Activated naive CD4-positive, alpha-beta T cell treated with anti-CD3 and anti-CD28 coated beads, Interleukin-2, amount 10 ng/mL, durations not matched to agents 7 days and 5 days (primary cell): ENCODE measurements around the gene NUTM2F.
"Not testable (repeated sequence)": the region's sequence is repeated elsewhere in the genome, so short reads cannot be mapped to it uniquely, and the experiment has no call there.

Experiments
- CTCF ChIA-PET: fragments of 350-600 bp; sonication (Branson Sonifier 250); formaldehyde crosslinking; loops from one replicate; lab custom pipeline; 2021; ENCODE audit warnings: antibody characterized with exemption; lab: Charles Lee
- DNase-seq: peaks from one replicate; pipeline ENCODE4 v3.0.0-alpha.2; 2020
- H3K27ac Mint-ChIP-seq: one replicate; pipeline ENCODE4 v1.8.0; 2021; ENCODE audit warnings: mild to moderate bottlenecking, moderate library complexity, mixed read lengths
- H3K27me3 Mint-ChIP-seq: one replicate; pipeline ENCODE4 v1.8.0; 2021; ENCODE audit warnings: mild to moderate bottlenecking, mixed read lengths
- H3K36me3 Mint-ChIP-seq: one replicate; pipeline ENCODE4 v1.8.0; 2021; ENCODE audit warnings: mixed read lengths
- H3K4me1 Mint-ChIP-seq: one replicate; pipeline ENCODE4 v1.8.0; 2021; ENCODE audit warnings: mixed read lengths
- H3K4me3 Mint-ChIP-seq: one replicate; pipeline ENCODE4 v1.8.0; 2021; ENCODE audit warnings: mild to moderate bottlenecking, moderate library complexity, mixed read lengths
- H3K9me3 Mint-ChIP-seq: one replicate; pipeline ENCODE4 v1.8.0; 2021; ENCODE audit warnings: mixed read lengths

Gene NUTM2F, protein sequence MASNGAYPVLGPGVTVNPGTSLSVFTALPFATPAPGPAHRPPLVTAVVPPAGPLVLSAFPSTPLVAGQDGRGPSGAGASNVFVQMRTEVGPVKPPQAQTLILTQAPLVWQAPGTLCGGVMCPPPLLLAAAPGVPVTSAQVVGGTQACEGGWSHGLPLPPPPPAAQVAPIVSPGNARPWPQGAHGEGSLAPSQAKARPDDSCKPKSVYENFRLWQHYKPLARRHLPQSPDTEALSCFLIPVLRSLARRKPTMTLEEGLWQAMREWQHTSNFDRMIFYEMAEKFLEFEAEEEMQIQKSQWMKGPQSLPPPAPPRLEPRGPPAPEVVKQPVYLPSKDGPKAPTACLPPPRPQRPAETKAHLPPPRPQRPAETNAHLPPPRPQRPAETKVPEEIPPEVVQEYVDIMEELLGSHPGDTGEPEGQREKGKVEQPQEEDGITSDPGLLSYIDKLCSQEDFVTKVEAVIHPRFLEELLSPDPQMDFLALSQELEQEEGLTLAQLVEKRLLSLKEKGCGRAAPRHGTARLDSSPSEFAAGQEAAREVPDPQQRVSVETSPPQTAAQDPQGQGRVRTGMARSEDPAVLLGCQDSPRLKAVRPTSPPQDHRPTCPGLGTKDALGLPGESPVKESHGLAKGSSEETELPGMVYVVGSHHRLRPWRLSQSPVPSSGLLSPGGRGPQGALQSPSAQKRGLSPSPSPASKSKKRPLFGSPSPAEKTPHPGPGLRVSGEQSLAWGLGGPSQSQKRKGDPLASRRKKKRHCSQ

GRCh38 chr9:94328544-94328943 lies at the start of gene NUTM2F:
Gene NUTM2F, minus strand, starts transcription at chr9:94328644. Its CDS starts 21 bp downstream, at chr9:94328623.
- H3K4me1 Mint-ChIP-seq, H3K36me3 Mint-ChIP-seq, CTCF ChIA-PET, H3K27ac Mint-ChIP-seq, H3K9me3 Mint-ChIP-seq, DNase-seq, H3K4me3 Mint-ChIP-seq: not testable (repeated sequence)
- H3K27me3 Mint-ChIP-seq, result peaks cover 15% of the 10 kb centered on the region

GRCh38 chr9:94375197-94375596 lies 46.8 kb upstream of the NUTM2F start:
- H3K9me3 Mint-ChIP-seq, H3K27me3 Mint-ChIP-seq, H3K36me3 Mint-ChIP-seq, CTCF ChIA-PET: not testable (repeated sequence)
- H3K27ac Mint-ChIP-seq, result peak overlapping the region; percentile 93
- DNase-seq, result peak; percentile 23
- peaks cover 14% of the 10 kb centered on the region for H3K4me1 Mint-ChIP-seq
- peak overlapping the region; percentile 83 for H3K4me3 Mint-ChIP-seq

GRCh38 chr9:94374176-94375056 lies 46.0 kb upstream of the NUTM2F start:
- peak; percentile 93 for DNase-seq

GRCh38 chr9:94373779-94374175 lies 45.3 kb upstream of the NUTM2F start:
- Mint-ChIP-seq H3K4me3 (peak overlapping the region; percentile 85), H3K4me1 (peaks cover 14% of the 10 kb centered on the region), H3K27ac (peak overlapping the region; percentile 91)
- H3K27me3 Mint-ChIP-seq, H3K36me3 Mint-ChIP-seq, H3K9me3 Mint-ChIP-seq, CTCF ChIA-PET: not testable (repeated sequence)
- peak; percentile 20 for DNase-seq

More at GRCh38 chr9:94374176-94375056, 46.0 kb upstream of the NUTM2F start:
- CTCF ChIA-PET, H3K27me3 Mint-ChIP-seq, H3K36me3 Mint-ChIP-seq, H3K9me3 Mint-ChIP-seq: not testable (repeated sequence)
- peak overlapping the region; percentile 85 for H3K4me3 Mint-ChIP-seq
- peak overlapping the region; percentile 93 for H3K27ac Mint-ChIP-seq
- peaks cover 14% of the 10 kb centered on the region for H3K4me1 Mint-ChIP-seq

- H3K4me3 Mint-ChIP-seq, H3K27me3 Mint-ChIP-seq, H3K9me3 Mint-ChIP-seq, H3K36me3 Mint-ChIP-seq, DNase-seq, H3K27ac Mint-ChIP-seq, H3K4me1 Mint-ChIP-seq, CTCF ChIA-PET: not testable (repeated sequence)
Observed at GRCh38 chr9:94370266-94370665, 41.8 kb upstream of the NUTM2F start.

DNA sequence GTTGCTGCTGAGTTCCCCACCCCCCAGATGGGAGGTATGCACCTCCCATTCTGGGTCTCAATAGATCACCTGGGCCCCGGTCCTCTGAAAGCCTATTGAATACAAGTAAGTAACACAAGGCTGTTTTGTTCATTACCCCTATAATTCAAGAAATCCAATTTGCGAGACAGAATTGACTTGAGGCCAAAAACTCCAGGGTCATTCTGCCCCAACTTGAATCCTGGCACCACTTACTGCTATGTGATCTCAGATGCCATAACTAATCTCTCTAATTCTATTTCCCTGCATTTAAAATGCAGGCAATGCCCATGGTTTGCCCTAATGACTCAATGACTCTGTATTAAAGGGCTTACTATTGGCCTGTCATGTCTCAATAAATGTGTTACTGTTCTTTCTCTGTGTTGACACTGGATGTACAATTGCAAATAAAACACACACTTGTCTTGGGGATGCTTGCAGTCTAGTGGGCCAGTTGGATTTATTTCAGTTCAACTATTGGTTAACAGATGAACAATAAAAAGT lies 35.7 kb upstream of the NUTM2F start:
- DNase-seq, H3K27ac Mint-ChIP-seq, H3K27me3 Mint-ChIP-seq, H3K9me3 Mint-ChIP-seq, H3K36me3 Mint-ChIP-seq, H3K4me1 Mint-ChIP-seq, H3K4me3 Mint-ChIP-seq, CTCF ChIA-PET: not testable (repeated sequence)

GRCh38 chr9:94357158-94357557 lies 28.7 kb upstream of the NUTM2F start:
- DNase-seq, H3K27ac Mint-ChIP-seq, H3K4me3 Mint-ChIP-seq, H3K36me3 Mint-ChIP-seq, CTCF ChIA-PET, H3K4me1 Mint-ChIP-seq, H3K9me3 Mint-ChIP-seq, H3K27me3 Mint-ChIP-seq: not testable (repeated sequence)

DNA sequence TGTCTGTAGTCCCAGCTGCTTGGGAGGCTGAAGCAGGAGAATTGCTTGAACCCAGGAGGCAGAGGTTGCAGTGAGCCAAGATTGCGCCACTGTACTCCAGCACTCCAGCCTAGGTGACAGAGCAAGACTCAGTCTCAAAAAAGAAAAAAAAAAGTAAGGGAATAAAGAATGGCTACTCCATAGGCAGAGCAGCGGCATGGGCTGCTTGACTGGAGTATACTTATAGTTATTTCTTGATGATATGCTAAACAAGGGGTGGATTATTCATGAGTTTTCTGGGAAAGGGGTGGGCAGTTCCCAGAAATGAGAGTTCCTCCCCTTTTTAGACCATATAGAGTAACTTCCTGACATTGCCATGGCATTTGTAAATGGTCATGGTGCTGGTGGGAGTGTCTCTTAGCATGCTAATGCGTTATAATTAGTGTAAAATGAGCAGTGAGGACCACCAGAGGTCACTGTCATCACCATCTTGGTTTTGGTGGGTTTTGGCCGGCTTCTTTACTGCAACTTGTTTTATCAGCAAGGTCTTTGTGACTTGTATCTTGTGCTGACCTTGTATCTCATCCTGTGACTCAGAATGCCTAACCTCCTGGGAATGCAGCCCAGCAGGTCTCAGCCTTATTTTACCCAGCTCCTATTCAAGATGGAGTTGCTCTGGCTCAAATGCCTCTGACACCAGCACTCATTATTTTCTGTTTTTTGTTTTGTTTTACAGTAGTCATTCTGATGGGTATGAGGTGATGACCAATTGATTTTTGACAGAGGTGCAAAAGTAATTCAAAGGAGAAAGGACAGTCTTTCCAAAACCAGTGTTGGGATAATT lies 23.7 kb upstream of the NUTM2F start:
- H3K4me1 Mint-ChIP-seq, CTCF ChIA-PET, H3K27ac Mint-ChIP-seq, H3K27me3 Mint-ChIP-seq, H3K4me3 Mint-ChIP-seq, DNase-seq, H3K9me3 Mint-ChIP-seq, H3K36me3 Mint-ChIP-seq: not testable (repeated sequence)

GRCh38 chr9:94348754-94349153 lies 20.3 kb upstream of the NUTM2F start:
- H3K27ac Mint-ChIP-seq, H3K9me3 Mint-ChIP-seq, H3K27me3 Mint-ChIP-seq, H3K36me3 Mint-ChIP-seq, CTCF ChIA-PET, DNase-seq, H3K4me1 Mint-ChIP-seq, H3K4me3 Mint-ChIP-seq: not testable (repeated sequence)

DNA sequence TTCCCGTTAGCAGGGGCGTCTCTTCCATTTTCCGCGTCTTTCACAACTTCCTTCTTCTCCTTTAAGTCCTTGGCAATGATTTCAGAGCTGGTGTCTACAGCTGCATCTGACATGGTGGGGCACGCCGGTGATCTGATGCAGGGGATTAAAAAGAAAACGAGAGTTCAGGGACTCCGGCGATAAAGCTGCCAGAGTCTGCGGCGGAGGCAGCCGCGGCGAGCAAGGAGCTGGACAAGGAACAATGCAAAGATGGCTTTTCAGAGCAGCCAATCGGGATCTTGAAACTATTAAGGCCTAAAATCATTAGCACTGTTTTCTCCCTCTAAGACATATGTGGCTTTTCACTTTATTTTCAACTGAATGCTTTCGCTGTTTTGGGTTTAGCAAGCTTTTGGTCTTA lies 19.0 kb upstream of the NUTM2F start:
- CTCF ChIA-PET, H3K27me3 Mint-ChIP-seq, DNase-seq, H3K9me3 Mint-ChIP-seq, H3K36me3 Mint-ChIP-seq, H3K4me1 Mint-ChIP-seq, H3K27ac Mint-ChIP-seq, H3K4me3 Mint-ChIP-seq: not testable (repeated sequence)

- H3K36me3 Mint-ChIP-seq, H3K4me1 Mint-ChIP-seq, CTCF ChIA-PET, DNase-seq, H3K27ac Mint-ChIP-seq, H3K9me3 Mint-ChIP-seq, H3K4me3 Mint-ChIP-seq, H3K27me3 Mint-ChIP-seq: not testable (repeated sequence)
Observed at GRCh38 chr9:94341703-94342102, 13.3 kb upstream of the NUTM2F start.

DNA sequence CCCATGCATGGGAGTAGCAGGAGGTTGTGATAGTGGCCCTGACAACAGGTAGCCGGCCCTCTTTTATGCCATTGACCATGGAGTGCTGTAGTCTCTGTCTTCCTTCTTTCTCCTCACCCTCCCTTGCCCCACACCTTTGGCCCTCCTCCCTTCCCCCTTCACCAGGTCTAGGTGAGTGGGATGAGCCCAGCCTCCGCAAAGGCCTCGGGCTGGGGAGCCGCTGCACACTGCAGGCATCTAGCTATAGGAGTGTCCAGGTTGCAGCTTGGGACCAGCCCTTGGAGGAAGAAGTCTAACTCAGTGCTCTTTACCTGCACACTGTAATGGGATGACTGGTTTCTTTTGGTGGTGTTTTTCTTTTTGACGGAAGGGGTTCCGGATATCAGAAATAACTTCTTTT lies 12.3 kb upstream of the NUTM2F start:
- H3K27ac Mint-ChIP-seq, H3K4me3 Mint-ChIP-seq, H3K9me3 Mint-ChIP-seq, H3K27me3 Mint-ChIP-seq, H3K36me3 Mint-ChIP-seq, DNase-seq, CTCF ChIA-PET, H3K4me1 Mint-ChIP-seq: not testable (repeated sequence)

DNA sequence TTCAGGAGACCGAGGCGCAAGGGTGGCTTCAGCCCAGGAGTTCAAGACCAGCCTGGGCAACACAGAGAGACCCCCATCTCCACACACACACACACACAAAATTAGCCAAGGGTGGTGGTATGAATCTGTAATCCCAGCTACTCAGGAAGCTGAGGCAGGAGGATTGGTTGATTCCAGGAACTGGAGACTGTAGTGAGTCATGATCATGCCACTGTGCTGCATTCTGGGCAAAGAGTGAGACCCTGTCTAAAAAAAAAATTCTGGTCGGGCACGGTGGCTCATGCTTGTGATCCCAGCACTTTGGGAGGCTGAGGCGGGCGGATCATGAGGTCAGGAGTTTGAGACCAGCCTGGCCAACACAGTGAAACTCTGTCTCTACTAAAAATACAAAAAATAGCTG lies 11.2 kb upstream of the NUTM2F start:
- H3K4me1 Mint-ChIP-seq, CTCF ChIA-PET, H3K36me3 Mint-ChIP-seq, H3K27me3 Mint-ChIP-seq, H3K27ac Mint-ChIP-seq, H3K9me3 Mint-ChIP-seq, H3K4me3 Mint-ChIP-seq, DNase-seq: not testable (repeated sequence)
